Measurements from ENCODE around the gene PNKP.

DNA sequence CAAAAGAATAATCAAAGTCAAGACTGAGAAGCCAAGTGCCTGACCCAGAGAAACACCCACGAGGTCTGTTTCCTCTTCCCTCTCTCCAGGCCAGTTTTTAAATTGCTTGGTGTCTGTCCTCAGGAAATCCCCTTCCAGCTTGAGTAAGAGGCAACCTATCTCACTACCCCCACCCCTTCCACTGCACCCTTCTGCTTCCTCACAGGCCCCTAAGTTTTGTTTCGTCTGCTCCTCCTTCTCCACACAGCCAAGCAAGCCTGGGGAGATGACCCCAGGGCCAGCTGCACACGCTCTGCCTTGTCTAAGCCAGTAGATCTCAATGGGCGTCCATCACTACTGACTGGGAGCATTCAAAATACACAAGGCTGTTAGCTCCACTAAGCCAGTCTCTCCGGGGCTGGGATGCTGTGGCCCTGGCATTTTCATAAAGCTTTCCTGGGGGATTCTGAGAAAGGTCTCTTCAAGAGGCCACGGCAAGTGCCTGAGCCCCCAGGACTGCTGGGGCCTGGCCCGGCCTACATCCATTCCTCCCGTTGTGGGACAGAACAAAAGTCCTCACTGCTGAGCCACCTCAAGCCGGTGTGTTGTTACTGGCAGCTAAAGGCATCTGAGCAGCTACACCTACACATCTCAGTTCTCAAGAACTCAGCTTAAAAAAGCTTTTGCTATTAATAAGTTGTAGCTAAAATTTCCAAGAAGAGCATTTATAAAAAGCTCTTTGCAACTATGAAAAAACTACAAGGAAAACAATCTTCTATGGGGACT is 44.2 kb upstream of the PNKP start:
- TF ChIP-seq BHLHE40 (IDR thresholded peaks at IDR 0.05; ENCODE audit: borderline replicate concordance), result no peak
- TF ChIP-seq FOXA1 (IDR thresholded peaks at IDR 0.05), result no peak
- no peak for TF ChIP-seq SP1 (IDR thresholded peaks at IDR 0.05)
- TF ChIP-seq SUZ12 (IDR thresholded peaks at IDR 0.05), result no peak
- no peak for TF ChIP-seq NFRKB (IDR thresholded peaks at IDR 0.05)
- TF ChIP-seq LEF1 (IDR thresholded peaks at IDR 0.05; ENCODE audit: borderline replicate concordance), result no peak
- no peak for TF ChIP-seq L3MBTL2 (conservative IDR thresholded peaks at IDR 0.05)
- TF ChIP-seq, protein P1, sequence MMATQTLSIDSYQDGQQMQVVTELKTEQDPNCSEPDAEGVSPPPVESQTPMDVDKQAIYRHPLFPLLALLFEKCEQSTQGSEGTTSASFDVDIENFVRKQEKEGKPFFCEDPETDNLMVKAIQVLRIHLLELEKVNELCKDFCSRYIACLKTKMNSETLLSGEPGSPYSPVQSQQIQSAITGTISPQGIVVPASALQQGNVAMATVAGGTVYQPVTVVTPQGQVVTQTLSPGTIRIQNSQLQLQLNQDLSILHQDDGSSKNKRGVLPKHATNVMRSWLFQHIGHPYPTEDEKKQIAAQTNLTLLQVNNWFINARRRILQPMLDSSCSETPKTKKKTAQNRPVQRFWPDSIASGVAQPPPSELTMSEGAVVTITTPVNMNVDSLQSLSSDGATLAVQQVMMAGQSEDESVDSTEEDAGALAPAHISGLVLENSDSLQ (IDR thresholded peaks at IDR 0.05), result no peak

All from HEK293T (cell line).